Adrenal gland (tissue), 5 donors: ENCODE results near the gene PLA2R1.
"Not testable (repeated sequence)": the region's sequence is repeated elsewhere in the genome, so short reads cannot be mapped to it uniquely, and the experiment has no call there.

ENCODE experiments used
- CTCF ChIP-seq, 6 experiments: fragments of 450-650 bp in 4 of 6; fragments of 200-600 bp in 2 of 6; sonication (generic) in 1 of 6; IDR thresholded peaks; 1 replicate in 5 of 6; 2 replicates in 1 of 6; pipeline versions ENCODE4 v1.5.1 to v1.8.0; 2016 to 2021; ENCODE audit warnings: antibody characterized with exemption in 6 of 6, mild to moderate bottlenecking in 2 of 6, moderate library complexity in 1 of 6
- POLR2A ChIP-seq, 2 donors: fragments of 450-650 bp; IDR thresholded peaks; one replicate each; pipeline ENCODE4 v1.6.1; 2017; ENCODE audit warnings: antibody characterized with exemption in 2 of 2, mild to moderate bottlenecking in 2 of 2, moderate library complexity in 1 of 2
- donor health status: DM: no; HTN: no; CAD: no.

DNA sequence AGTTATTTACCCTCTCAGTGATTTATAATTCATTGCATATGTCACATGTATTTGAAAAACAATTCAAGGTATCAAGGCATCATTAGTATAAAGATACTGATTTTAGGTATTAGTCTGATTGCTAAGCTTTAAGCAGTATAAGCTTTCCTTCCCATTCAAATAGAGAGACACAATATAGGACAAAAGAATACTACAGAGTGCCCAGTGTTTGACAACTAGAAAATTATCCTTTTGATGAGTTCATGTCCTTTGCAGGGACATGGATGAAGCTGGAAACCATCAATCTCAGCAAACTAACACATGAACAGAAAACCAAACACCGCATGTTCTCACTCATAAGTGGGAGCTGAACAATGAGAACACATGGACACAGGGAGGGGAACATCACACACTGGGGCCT, 91.9 kb downstream of the PLA2R1 start:
- TF ChIP-seq CTCF, POLR2A (IDR thresholded peaks at IDR 0.05): not testable (repeated sequence)
